GM19455 (cell line): ENCODE data around the gene REEP3.

Experiments
- ATAC-seq: cut with Tn5 transposase; IDR thresholded peaks from one replicate; pipeline ENCODE4 v1.9.1; 2021; ENCODE audit not compliant: unreplicated experiment

REEP3 gene

GRCh38 chr10:63505562-63505961 is 15.6 kb upstream of the REEP3 start:
- ATAC-seq, result no peak

DNA sequence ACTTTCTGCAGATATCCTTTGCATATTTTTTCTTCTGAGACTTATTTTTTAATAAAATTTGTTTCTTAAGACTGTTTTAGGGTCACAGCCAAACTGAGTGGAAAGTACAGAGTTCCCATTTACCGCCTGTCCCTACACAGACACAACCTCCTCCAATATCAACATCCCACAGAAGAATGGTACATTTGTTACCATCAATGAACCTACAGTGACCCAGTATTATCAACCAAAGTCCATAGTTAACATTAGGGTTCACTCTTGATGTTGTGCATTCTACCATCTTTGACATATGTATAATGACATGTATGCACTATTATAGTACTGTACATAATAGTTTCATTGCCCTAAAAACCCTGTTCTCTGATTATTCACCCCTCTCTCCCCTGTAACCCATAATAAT is 14.6 kb upstream of the REEP3 start:
- no peak for ATAC-seq

DNA sequence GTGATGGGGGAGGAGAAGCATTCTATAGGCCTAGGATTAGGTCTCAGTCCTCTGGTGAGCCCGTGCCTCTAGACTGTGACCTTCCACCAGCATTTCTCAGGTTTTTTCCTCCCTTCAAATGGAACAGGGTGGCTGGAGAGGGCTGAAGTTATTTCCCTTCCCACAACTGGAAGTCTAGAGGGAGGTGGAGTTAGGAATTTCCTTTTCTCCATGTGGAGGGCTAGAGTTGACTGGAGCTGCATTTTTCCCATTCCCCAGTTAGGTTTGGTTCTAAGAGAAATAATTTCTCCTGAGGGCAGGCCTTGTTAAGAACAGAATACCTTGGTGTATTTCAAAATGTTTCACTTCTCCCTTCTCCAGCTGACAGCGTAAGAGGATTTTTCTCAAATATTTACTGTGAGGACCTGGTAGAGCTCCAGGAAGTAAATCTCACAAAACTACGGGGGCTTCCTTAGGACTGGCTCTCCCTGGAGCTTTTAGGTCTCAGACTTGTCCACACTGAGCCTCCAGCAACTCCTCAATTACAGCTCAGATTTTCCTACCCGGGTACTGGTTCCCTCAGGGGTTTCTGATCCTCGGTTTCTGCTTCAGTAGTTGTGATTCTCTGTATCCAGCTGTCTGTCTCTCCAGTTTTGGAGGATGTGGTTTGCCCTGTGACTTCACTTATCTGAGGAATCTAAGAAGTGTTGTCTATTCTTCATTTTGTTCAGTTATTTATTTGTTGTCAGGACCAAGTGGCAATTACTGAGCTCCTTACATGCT is 6.0 kb upstream of the REEP3 start:
- no peak for ATAC-seq

GRCh38 chr10:63516207-63516606 is 5.0 kb upstream of the REEP3 start:
- no peak for ATAC-seq

DNA sequence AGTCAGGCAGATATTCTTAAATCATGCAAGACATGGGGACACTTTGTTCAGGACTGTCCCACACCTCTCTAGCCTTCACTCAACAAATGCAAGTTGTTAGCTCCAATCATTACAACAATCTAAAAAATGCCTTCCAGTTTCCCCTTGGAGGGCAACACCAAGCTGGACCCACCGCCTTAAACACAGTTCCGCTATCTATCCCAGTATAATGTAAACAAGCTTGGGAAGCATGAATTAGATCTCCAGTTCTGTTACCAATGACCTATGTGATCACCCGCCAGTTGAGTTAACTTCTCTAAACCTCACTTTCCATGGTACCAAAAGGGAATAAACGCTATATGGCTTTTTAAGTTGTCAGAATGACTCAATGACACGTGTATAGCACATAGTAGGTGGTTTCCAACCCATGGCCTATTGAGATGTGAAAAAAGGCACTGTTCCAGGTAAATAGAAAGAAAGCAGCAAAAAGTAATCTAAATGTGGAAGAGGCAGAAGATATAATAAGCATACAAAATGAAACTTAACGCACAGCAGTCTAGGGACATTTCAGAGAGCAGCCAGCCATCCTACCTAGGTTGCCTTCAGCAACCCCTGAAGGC is 2.4 kb upstream of the REEP3 start:
- no peak for ATAC-seq

DNA sequence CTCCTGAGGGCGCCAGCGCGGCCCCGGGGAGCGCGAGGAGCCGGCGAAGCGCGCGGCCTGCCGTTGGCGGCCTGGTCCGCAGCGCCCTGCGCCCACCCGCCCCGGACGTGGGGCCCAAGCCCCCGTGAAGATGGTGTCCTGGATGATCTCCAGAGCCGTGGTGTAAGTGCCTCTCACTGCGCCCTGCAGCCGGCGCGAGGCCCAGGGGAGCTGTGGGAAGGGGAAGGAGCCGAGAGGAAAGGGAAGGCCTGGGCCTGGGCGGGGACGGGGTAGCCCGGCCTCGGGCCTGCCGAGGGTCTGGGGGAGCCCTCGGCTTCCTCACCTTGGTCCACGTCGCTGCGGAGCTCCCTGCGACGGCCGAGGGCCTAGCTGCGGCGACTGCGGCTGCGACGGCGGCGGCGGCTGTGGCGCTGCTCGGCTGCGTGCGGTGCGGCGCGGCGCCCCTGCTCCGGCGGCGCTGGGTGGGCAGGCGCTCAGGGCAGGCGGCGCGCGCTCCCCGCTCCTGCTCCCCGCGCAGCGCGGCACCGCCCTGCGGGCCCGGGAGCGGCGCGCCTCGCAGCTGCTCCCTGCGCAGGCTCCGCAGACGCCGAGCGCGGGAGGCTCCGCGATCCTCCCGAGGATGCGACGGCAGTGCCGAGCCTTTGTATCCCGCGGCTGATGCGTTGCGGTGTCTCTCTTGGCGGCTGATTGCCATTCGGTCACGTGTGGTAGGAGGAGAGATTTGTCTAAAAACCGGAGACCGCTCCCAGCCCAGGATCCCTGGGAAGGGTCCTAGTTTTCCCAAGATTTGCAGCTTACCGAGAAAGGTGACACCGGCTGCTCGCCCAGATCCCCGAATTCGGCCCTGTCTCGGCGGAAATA is 445 bp downstream of the REEP3 start:
- ATAC-seq, result peak; percentile 74

- ATAC-seq, result no peak
These were observed 1.1 kb downstream of the REEP3 start for GRCh38 chr10:63522277-63522687.

- ATAC-seq, result no peak
These were observed 1.8 kb downstream of the REEP3 start for GRCh38 chr10:63522995-63523394.

DNA sequence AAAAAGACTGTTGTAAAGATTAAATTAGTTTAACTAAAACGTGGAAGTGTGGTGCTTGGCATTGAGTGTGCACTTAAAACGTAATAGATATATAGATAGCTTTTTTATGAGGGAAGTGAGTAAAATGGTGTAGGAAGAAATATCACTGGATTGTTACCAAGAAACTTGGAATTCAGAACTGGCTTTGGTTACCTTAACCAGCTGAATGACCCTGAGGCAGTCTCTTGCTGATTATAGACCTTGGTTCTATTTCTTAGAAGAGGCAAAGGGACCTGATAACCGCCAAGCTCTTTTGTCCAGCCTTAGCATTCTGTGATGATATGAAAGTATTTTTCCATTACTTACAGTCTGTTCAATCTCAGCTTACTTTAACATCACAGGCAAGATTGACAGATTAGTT is 3.8 kb downstream of the REEP3 start:
- ATAC-seq, result no peak

DNA sequence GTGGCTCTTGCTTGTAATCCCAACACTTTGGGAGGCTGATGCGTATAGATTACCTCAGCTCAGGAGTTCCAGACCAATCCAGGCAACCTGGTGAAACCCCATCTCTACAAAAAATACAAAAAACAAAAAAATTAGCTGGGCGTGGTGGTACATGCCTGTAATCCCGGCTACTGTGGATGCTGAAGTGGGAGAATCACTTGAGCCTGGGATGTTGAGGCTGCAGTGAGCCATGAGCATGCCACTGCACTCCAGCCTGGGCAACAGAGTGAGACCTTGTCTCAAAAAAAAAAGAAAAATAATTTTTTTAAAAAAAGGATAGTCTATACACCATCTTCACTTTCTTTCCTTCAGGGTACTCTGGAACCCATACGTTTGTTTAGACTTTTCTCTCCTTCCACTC is 6.2 kb downstream of the REEP3 start:
- ATAC-seq, result no peak

- ATAC-seq, result no peak
These were observed 7.0 kb downstream of the REEP3 start for GRCh38 chr10:63528084-63528744.

GRCh38 chr10:63530409-63530808 is 9.2 kb downstream of the REEP3 start:
- ATAC-seq, result no peak

DNA sequence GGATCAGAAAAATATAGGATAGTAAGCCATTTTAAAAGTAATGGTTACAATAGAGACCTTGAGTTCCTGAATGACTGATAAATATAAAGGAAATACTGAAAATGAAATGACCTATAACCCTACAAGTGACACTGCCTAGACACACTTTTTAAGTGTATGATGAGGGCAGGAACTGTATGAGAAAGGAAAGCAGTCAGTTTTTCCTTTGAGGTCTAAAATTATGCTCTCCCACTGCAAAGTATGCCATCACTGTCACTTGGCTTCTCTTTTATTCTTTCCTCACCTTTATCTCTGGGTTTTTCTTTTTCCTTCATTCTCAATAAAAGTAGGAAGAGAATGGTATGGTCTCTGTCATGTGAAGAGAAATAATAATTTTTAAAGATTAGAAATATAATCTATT is 13.5 kb downstream of the REEP3 start:
- ATAC-seq, result no peak

DNA sequence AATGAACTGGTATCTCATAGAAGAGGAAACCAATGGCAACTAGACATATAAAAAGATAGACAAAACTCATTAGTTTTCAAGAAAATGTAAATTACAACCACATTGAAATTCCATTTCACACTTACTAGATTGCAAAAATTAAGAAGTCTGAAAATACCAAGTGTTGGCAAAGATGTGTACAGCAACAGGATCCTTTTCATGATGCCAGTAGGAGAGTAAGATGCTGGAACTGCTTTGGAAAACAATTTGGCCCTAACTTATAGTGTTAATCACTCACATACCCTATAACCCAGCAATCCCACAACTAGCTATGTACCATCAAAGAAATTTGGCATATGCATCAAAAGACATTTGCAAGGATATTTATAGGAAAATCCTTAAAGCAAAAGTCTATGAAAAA is 15.5 kb downstream of the REEP3 start:
- no peak for ATAC-seq

DNA sequence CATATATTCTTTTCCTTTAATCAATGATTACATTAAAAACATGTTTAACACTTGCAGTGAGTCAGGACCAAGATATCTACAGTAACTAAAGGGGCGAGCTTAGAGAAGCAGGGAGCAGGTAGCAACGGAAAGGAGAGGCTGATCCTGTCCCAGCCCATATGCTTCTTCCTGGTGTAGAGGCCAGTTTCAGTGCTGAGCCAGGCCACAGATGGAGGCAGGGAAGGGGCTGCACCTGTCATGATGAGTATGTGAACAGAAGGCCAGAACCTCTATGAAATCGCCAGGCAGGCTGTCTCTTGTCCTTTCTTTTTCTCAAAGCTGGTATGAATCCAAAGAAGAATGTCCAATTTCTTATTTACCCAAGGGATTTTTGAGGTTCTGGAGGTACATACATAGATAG is 16.3 kb downstream of the REEP3 start:
- no peak for ATAC-seq

GRCh38 chr10:63539377-63539776 is 18.2 kb downstream of the REEP3 start:
- ATAC-seq, result no peak

DNA sequence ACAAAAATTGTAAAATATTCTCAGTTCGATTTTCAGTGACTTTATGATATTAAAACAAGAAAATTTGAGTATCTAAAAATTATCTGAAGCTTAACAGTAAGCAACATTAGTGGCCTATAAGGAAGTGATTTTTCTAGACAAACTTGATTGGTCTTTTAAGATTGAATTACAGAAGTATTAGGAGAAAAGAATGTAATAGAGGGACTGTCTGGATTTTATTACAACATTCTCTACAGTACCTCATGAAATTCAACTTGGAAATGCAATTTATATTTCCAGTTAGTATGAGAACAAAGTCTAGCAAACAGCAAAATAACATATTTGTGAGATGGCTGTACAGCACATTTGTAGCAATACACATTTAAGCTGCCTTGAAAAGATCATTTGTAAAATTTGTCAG is 18.8 kb downstream of the REEP3 start:
- ATAC-seq, result no peak

DNA sequence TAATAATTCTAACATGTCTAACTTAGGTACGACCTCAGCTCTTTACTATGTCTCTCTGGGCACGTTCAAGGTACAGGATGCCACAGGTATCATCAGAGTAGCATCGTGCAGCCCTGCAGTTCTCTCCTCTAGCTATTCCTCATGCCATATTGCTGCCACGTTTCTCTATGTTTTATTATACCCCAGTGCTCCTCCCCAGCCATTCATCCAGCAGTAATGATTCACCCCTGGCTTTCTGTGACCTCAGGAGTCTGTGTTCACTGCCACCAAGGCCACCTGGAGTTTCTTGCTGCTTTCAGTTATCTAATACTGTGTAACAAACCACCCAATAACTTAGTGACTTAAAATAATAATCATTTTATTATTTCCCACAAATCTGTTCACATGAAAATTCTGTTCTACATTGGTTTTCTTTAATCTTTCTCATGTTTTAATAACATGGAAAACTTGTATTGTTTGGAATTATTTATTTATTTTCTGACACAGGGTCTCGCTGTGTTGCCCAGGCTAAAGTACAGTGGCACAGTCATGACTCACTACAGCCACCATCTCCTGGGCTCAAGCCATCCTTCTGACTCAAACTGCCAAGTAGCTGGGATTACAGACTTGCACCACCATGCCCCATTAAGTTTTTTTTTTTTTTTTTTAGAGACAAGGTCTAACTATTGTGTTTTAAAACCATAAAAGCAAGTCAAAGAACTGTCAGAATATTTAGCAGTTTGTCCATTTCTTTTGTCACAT is 21.8 kb downstream of the REEP3 start:
- no peak for ATAC-seq

GRCh38 chr10:63543576-63543962 is 22.4 kb downstream of the REEP3 start:
- no peak for ATAC-seq

- ATAC-seq, result no peak
These were observed 23.2 kb downstream of the REEP3 start for GRCh38 chr10:63544418-63544817.
